ENCODE data around the gene TRAF1.

GRCh38 chr9:120857902-120858301, 68.7 kb downstream of the TRAF1 start:
- no peak for TF ChIP-seq CTCF (IDR thresholded peaks at IDR 0.05; ENCODE audit: low read depth, low read length)
- no peak for TF ChIP-seq EZH2phosphoT487 (IDR thresholded peaks at IDR 0.05; ENCODE audit: low read depth)
